Activated naive CD4-positive, alpha-beta T cell treated with anti-CD3 and anti-CD28 coated beads, Interleukin-2, amount 10 ng/mL, durations not matched to agents 7 days and 5 days (primary cell): ENCODE results near the gene ATL2.

Experiments
- CTCF ChIA-PET: fragments of 350-600 bp; sonication (Branson Sonifier 250); formaldehyde crosslinking; loops from one replicate; lab custom pipeline; 2021; ENCODE audit warnings: antibody characterized with exemption; lab: Charles Lee
- DNase-seq: peaks from one replicate; pipeline ENCODE4 v3.0.0-alpha.2; 2020
- H3K27ac Mint-ChIP-seq: one replicate; pipeline ENCODE4 v1.8.0; 2021; ENCODE audit warnings: mild to moderate bottlenecking, moderate library complexity, mixed read lengths
- H3K27me3 Mint-ChIP-seq: one replicate; pipeline ENCODE4 v1.8.0; 2021; ENCODE audit warnings: mild to moderate bottlenecking, mixed read lengths
- H3K36me3 Mint-ChIP-seq: one replicate; pipeline ENCODE4 v1.8.0; 2021; ENCODE audit warnings: mixed read lengths
- H3K4me1 Mint-ChIP-seq: one replicate; pipeline ENCODE4 v1.8.0; 2021; ENCODE audit warnings: mixed read lengths
- H3K4me3 Mint-ChIP-seq: one replicate; pipeline ENCODE4 v1.8.0; 2021; ENCODE audit warnings: mild to moderate bottlenecking, moderate library complexity, mixed read lengths
- H3K9me3 Mint-ChIP-seq: one replicate; pipeline ENCODE4 v1.8.0; 2021; ENCODE audit warnings: mixed read lengths

Gene ATL2

DNA sequence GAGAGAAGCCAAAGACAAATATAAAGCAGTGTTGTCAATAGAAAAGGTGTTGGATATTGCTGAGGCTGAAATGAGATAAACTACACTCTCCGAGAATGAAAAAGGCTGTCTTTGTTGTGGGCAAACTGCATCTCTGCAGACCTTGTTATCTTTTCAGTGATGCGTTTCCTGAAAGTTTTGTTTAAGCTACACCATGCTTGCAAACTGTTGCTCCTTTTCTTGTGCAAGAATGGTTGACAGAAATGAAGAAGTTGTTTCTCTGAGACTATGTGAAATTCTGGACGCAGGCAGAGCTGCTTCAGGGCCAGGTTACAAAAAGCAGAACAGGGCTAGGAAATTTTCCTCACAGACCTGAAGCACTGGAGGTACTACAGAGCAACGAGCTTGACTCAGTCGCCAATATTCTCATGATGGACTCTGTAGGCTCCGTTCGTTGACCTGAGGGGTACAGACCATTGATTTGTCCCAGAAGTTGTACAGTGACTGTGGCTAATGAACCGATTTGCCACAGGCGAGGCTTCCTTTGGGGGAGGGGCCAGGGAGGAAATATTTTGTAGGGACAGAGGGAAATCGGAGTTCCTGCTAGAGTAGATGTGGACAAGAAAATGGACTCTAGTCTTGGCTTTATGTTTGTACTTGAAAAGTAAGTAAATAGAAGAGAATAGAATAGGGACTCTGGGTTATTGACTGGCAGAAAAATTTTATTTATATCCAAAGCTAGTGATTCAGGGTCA lies 3.5 kb upstream of the ATL2 start:
- Mint-ChIP-seq H3K9me3 (no peaks in the 10 kb centered on the region), H3K27ac (peak overlapping the region; percentile 92), H3K36me3 (no peaks in the 10 kb centered on the region), H3K4me1 (peaks cover 45% of the 10 kb centered on the region), H3K4me3 (peak overlapping the region; percentile 24), H3K27me3 (peaks cover 4% of the 10 kb centered on the region)
- CTCF ChIA-PET = interaction anchor here (0.7 to 1.6 kb wide), 3 partner anchors 13 to 127 kb away, joined by 3 to 4 read pairs (median 3); no protein-coding TSS in a partner anchor
- peak; percentile 47 for DNase-seq

DNA sequence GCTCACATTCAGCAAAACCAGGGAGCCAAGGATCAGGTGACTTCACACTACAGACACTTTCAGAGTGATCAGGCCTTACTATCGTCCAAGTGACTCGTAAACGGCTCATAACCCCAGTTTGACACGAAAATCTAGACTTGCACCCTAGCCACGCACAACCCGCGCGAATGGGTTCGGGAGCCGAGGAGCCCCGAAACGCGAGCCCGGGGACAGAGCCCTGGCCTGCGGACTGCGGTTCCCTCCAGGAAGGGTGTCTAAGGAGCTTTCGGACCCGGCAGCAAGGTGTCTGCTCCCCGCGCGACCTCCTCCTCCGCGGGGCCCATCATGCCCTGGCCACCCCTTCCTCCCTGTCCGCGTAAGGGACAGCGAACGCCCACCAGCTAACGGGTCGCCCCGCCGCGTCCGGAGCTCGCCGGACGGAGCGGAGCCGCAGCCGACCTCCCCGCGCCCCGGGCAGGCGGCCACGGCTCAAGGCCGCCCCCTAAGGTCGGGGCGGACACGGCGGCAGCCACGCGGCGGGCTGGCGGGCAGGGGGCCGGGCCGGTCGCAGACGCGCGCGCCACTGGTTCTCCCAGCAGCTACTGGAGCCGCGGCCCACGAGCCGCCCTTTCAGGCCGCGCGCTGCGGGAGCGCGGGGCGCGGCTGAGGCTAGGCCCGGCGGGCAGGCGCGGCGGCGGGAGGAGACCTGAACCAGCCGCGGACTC lies 575 bp downstream of the ATL2 start:
- peaks cover 63% of the 10 kb centered on the region for H3K4me1 Mint-ChIP-seq
- peak; percentile 67 for DNase-seq
- CTCF ChIA-PET = interaction anchor here (0.6 to 2.5 kb wide), 14 partner anchors 10 to 161 kb away, joined by 3 to 25 read pairs (median 4); no protein-coding TSS in a partner anchor

DNA sequence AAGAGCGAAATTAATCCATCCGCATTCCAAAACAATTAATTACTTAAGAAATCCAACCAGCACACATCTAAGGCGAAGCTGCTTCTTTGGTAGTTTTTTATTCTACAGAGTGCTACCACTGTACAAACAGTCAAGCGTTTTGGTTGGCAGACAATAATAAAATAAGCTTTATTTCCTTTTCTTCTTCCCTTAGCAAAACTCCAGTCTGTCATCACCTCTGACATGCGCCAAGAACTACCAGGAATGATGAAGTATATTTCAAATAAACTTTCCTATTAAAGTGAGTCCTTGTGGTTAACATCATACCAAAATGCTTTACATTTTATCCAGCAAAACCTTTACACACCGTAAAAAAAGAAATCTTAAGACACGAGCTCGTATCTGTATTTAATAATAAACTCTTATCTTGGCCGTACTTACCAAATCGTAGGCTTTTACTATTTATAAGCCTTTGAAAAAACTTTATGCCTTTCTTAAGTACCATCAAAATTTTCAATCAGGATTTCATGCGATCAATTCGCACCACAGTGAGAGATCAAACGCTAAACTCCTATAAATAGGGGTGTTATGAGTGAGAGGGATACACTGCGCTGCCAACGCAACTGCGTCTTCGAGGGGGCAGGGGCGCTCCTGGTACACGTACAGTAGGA lies 1.3 kb downstream of the ATL2 start:
- CTCF ChIA-PET = interaction anchor here (0.6 to 2.5 kb wide), 12 partner anchors 9 to 161 kb away, joined by 3 to 25 read pairs (median 4); no protein-coding TSS in a partner anchor
- H3K4me3 Mint-ChIP-seq = peak overlapping the region; percentile 91
- H3K27ac Mint-ChIP-seq = peak overlapping the region; percentile 88
- H3K4me1 Mint-ChIP-seq = peaks cover 62% of the 10 kb centered on the region
- no peaks in the 10 kb centered on the region for H3K27me3 Mint-ChIP-seq
- H3K9me3 Mint-ChIP-seq = no peaks in the 10 kb centered on the region
- peak; percentile 68 for DNase-seq
- peaks cover 10% of the 10 kb centered on the region for H3K36me3 Mint-ChIP-seq

More for the DNA sequence above, 575 bp downstream of the ATL2 start:
- Mint-ChIP-seq H3K27me3 (no peaks in the 10 kb centered on the region), H3K4me3 (peak overlapping the region; percentile 91), H3K36me3 (peaks cover 10% of the 10 kb centered on the region), H3K9me3 (no peaks in the 10 kb centered on the region), H3K27ac (peak overlapping the region; percentile 88)

DNA sequence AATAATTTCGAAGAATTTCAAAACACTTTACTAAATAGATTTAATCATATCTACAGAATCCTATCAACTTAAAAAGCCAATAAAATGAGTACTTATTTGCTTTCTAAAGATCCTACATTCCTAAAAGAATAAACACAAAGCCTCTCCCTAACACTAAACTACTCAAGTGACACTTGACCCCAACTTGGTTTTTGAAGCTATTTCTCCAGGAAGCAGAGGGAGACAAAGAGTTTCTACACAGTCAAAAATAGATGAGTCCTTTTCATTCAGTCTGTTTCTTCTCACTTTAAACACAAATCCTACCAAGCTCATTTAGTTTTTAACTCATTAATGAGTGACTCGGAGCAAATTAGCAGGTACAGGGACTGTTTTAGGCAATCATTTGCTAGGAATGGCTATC lies 2.1 kb downstream of the ATL2 start:
- Mint-ChIP-seq H3K4me1 (peaks cover 56% of the 10 kb centered on the region), H3K9me3 (no peaks in the 10 kb centered on the region), H3K4me3 (peak overlapping the region; percentile 91), H3K36me3 (peaks cover 10% of the 10 kb centered on the region), H3K27ac (peak overlapping the region; percentile 60), H3K27me3 (no peaks in the 10 kb centered on the region)
- CTCF ChIA-PET = interaction anchor here (0.6 to 2.5 kb wide), 6 partner anchors 8 to 393 kb away, joined by 3 to 25 read pairs (median 8); no protein-coding TSS in a partner anchor
- no peak for DNase-seq

DNA sequence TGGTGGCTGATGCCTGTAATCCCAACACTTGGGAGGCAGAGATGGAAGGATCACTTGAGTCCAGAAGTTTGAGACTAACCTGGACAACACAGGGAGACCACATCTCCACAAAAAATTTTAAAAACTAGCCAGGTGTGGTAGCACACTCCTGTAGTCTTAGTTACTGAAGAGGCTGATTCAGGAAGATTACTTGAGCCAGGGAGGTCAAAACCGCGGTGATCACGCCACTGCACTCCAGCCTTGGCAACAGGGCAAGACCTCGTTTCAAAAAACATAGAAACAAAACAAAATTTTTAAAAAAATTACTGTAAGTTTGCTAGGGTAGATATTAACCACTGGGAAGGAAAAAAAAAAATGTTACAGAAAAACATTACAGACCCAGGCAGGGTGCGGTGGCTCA lies 5.8 kb downstream of the ATL2 start:
- no peaks in the 10 kb centered on the region for H3K9me3 Mint-ChIP-seq
- H3K27ac Mint-ChIP-seq = no peak overlapping the region
- no peak for DNase-seq
- H3K4me1 Mint-ChIP-seq = peaks cover 39% of the 10 kb centered on the region
- no peak overlapping the region for H3K4me3 Mint-ChIP-seq
- H3K27me3 Mint-ChIP-seq = no peaks in the 10 kb centered on the region
- peaks cover 10% of the 10 kb centered on the region for H3K36me3 Mint-ChIP-seq
- CTCF ChIA-PET = no interaction called here

DNA sequence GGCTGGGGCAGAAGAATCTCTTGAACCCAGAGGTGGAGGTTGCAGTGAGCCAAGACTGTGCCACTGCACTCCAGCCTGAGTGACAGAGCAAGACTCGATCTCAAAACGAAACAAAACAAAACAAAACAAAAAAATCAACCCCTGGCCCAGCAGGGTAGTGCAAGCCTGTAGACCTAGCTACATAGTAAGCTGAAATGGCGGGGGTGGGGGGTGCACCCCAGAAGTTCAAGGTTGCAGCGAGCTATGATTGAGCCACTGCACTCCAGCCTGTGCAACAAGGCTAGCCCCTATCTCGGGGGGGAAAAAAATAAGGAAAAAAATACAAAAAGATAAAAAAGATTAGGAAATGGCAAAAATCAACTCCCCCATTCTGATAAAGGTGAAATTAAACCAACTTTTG lies 6.4 kb downstream of the ATL2 start:
- Mint-ChIP-seq H3K4me1 (peaks cover 33% of the 10 kb centered on the region), H3K9me3 (no peaks in the 10 kb centered on the region), H3K27me3 (no peaks in the 10 kb centered on the region), H3K27ac (no peak overlapping the region), H3K36me3 (peaks cover 10% of the 10 kb centered on the region), H3K4me3 (no peak overlapping the region)
- DNase-seq = no peak
- CTCF ChIA-PET = no interaction called here

DNA sequence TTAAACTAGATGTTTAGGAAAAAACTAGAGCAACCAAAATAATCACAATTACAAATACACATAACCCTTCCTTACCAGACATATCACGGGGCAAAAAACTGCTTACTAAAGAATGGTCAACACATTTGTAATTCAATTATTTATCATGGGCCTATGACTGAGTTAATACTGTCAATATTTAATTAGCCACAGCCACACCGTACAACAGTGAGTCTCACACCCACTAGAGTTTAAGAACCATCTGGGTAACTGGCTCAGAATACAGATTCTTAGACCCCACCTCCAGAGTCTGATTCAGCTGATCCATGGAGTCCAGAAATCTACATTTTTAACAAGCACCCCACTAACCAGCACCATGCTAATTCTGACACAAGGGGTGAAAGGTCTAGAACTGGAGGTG lies 14.8 kb downstream of the ATL2 start:
- Mint-ChIP-seq H3K4me3 (no peak overlapping the region), H3K27ac (no peak overlapping the region), H3K4me1 (peaks cover 6% of the 10 kb centered on the region), H3K27me3 (no peaks in the 10 kb centered on the region), H3K9me3 (no peaks in the 10 kb centered on the region), H3K36me3 (peaks cover 4% of the 10 kb centered on the region)
- DNase-seq = no peak
- CTCF ChIA-PET = no interaction called here

DNA sequence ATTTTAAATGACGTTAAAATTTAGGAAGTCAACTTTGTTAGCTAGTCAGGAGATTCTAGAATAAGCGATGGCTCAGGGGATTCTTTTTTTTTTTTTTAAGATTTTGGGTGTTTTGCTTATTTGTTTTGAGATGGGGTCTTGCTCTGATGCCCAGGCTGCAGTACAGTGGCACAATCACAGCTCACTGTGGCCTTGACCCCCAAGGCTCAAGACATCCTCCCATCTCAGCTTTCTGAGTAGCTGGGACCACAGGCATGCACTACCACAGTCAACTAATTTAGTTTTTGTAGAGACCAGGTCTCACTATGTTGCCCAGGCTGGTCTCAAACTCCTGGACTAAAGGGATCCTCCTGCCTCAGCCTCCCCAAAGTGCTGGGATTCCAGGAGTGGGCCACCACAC lies 16.9 kb downstream of the ATL2 start:
- Mint-ChIP-seq H3K4me1 (peaks cover 4% of the 10 kb centered on the region), H3K27me3 (no peaks in the 10 kb centered on the region), H3K4me3 (no peak overlapping the region), H3K36me3 (peaks cover 6% of the 10 kb centered on the region), H3K27ac (no peak overlapping the region), H3K9me3 (no peaks in the 10 kb centered on the region)
- no peak for DNase-seq
- CTCF ChIA-PET = no interaction called here

DNA sequence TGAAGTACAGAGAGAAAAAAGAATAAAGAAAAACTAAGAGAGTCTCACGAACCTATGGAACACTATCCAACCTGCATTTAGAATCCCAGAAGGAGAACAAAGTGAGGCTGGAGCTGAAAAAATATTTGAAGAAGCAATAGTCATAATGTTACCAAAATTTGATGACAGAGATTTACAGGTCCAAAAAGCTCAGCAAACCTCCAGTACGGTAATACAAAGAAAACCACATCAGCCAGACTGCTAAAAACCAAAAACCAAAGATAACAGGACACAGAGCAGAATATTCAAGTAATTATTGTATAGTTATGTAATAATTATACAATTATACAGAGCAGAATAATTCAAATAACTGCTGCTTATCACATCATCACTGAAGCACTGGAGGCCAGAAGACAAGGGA lies 23.7 kb downstream of the ATL2 start:
- Mint-ChIP-seq H3K27ac (no peak overlapping the region), H3K36me3 (peaks cover 27% of the 10 kb centered on the region), H3K4me1 (peaks cover 17% of the 10 kb centered on the region), H3K4me3 (no peak overlapping the region), H3K27me3 (no peaks in the 10 kb centered on the region), H3K9me3 (no peaks in the 10 kb centered on the region)
- no peak for DNase-seq
- CTCF ChIA-PET = interaction anchor here (0.7 kb wide), 1 partner anchor 14 kb away, joined by 3 read pairs; no protein-coding TSS in a partner anchor

DNA sequence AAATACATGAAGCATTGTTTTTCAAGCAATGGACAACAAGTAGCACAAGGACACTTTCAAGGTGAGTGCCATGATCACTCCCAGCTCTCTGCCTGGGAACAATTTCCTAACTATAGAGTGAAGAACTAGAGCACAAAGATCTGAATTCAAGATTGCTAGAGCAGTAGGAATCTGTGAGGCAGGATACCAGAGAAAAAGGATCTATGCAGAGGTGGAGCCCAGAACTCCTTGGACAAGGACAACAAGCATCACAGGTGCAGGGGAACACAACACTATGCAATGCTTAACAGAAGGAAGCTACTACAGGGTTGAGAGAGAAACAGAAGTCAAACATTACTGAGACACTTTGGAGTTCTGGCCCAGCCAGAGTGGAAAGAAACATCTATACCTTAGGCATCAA lies 24.7 kb downstream of the ATL2 start:
- H3K4me1 Mint-ChIP-seq = peaks cover 17% of the 10 kb centered on the region
- H3K27me3 Mint-ChIP-seq = no peaks in the 10 kb centered on the region
- CTCF ChIA-PET = no interaction called here
- H3K4me3 Mint-ChIP-seq = no peak overlapping the region
- H3K27ac Mint-ChIP-seq = no peak overlapping the region
- no peaks in the 10 kb centered on the region for H3K9me3 Mint-ChIP-seq
- peaks cover 27% of the 10 kb centered on the region for H3K36me3 Mint-ChIP-seq
- no peak for DNase-seq

DNA sequence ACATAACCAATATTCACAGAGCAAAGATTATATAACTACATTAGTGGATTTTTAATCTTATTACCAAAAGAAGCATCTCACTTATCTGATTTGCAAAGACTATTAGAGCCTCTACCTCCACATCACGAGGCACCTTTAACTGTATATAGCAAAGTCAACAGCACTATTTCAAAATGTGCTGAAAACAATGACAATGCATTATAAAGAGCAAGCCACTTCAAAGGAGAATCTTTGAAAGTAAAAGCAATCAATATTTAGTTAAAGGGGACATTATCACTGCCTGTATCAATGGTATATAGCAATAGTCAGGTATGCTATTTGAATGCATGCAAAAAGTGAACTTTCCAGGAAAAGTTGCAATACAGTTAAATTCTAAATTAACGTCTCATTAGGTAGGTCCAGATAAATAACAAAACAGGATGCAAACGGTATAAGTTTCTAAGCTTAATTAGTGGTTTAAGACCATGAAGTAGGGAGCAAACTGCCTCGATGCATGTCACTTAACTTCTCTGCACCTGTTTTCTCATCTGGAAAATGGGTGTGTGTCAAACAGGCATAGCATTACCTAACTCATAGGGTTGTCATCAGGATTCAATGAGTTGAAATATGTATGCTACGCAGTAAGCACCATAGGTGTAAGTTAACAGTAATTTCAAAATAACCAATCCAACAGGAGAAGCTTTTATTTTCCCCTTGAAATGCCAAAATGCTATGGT lies 31.6 kb downstream of the ATL2 start:
- no peaks in the 10 kb centered on the region for H3K4me1 Mint-ChIP-seq
- H3K9me3 Mint-ChIP-seq = peaks cover 4% of the 10 kb centered on the region
- CTCF ChIA-PET = no interaction called here
- H3K36me3 Mint-ChIP-seq = peaks cover 34% of the 10 kb centered on the region
- no peak overlapping the region for H3K27ac Mint-ChIP-seq
- DNase-seq = no peak
- no peak overlapping the region for H3K4me3 Mint-ChIP-seq
- no peaks in the 10 kb centered on the region for H3K27me3 Mint-ChIP-seq

DNA sequence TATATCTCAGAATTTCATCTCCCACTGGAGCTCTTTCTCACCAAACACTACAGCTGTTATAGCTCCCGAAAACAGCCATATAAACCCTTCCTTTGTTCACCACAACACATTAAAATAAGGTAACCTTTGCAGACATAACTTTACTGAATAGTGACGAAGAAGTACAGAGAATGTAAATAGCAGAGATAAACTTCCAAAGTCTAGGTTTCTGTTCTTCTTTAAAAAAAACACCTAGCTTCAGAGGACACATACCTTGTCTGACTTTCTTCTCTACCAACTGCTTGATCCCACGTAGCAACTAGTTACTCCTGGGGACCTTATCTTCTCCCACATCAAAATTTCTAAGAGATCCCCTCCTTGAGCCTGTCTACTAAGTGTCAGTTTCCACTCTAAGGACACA lies 32.3 kb downstream of the ATL2 start:
- CTCF ChIA-PET = no interaction called here
- peaks cover 4% of the 10 kb centered on the region for H3K9me3 Mint-ChIP-seq
- no peak overlapping the region for H3K4me3 Mint-ChIP-seq
- no peak overlapping the region for H3K27ac Mint-ChIP-seq
- H3K36me3 Mint-ChIP-seq = peaks cover 32% of the 10 kb centered on the region
- DNase-seq = no peak
- no peaks in the 10 kb centered on the region for H3K4me1 Mint-ChIP-seq
- H3K27me3 Mint-ChIP-seq = no peaks in the 10 kb centered on the region

DNA sequence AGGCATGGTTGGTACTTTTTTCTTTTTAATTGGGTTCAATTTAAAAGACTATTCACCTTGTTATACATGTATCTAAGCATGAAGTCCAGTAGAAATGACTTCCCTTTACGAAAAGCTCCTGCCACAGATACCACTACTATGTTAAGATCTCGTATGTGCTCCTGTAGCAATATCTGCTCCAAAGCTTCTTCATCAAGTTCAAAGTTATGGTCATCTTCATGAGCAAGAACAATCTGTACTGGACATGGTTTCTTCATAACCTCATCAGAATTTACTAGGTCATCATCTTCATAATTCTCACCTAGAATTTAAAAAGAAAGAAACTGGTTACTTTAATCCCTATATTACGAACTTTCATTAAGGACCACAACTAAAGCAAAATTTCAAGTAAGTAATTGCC lies 33.9 kb downstream of the ATL2 start:
- no peak for DNase-seq
- H3K9me3 Mint-ChIP-seq = peaks cover 4% of the 10 kb centered on the region
- H3K36me3 Mint-ChIP-seq = peaks cover 36% of the 10 kb centered on the region
- no peak overlapping the region for H3K4me3 Mint-ChIP-seq
- H3K27ac Mint-ChIP-seq = no peak overlapping the region
- no peaks in the 10 kb centered on the region for H3K27me3 Mint-ChIP-seq
- H3K4me1 Mint-ChIP-seq = no peaks in the 10 kb centered on the region
- CTCF ChIA-PET = interaction anchor here (1.0 kb wide), 1 partner anchor 32 kb away, joined by 3 read pairs; no protein-coding TSS in a partner anchor

DNA sequence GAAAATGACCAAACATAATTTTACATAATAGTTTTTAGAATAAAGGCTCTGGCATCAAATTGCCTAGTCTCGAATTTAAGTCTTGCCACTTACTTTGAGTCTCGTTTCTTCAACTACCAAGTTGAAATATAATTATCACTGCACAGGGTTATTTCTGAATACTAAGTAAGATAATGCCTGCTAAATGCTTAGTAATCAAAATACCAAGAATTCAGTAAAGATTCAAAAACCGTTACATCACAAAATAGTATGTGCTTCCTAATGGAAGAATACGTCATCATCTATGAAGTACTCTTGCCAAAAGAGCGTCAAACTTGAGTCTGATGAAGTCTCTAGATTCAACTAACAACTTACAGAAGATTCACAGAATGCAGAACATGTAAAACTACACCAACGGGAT lies 40.5 kb downstream of the ATL2 start:
- no peaks in the 10 kb centered on the region for H3K4me1 Mint-ChIP-seq
- CTCF ChIA-PET = no interaction called here
- no peak overlapping the region for H3K4me3 Mint-ChIP-seq
- H3K9me3 Mint-ChIP-seq = no peaks in the 10 kb centered on the region
- H3K27me3 Mint-ChIP-seq = no peaks in the 10 kb centered on the region
- peaks cover 40% of the 10 kb centered on the region for H3K36me3 Mint-ChIP-seq
- H3K27ac Mint-ChIP-seq = no peak overlapping the region
- DNase-seq = no peak
